Urothelium cell line (cell line): Measurements from ENCODE around the gene GID8.

Source experiments
- DNase-seq: peaks from one replicate; pipeline ENCODE4 v3.0.0; 2011; ENCODE audit warnings: low spot score, mixed read lengths
- FAIRE-seq: peaks from 2 replicates; lab custom pipeline; 2011; peaks lifted over from hg19 to GRCh38; lab: Jason Lieb, UNC

GID8 gene

DNA sequence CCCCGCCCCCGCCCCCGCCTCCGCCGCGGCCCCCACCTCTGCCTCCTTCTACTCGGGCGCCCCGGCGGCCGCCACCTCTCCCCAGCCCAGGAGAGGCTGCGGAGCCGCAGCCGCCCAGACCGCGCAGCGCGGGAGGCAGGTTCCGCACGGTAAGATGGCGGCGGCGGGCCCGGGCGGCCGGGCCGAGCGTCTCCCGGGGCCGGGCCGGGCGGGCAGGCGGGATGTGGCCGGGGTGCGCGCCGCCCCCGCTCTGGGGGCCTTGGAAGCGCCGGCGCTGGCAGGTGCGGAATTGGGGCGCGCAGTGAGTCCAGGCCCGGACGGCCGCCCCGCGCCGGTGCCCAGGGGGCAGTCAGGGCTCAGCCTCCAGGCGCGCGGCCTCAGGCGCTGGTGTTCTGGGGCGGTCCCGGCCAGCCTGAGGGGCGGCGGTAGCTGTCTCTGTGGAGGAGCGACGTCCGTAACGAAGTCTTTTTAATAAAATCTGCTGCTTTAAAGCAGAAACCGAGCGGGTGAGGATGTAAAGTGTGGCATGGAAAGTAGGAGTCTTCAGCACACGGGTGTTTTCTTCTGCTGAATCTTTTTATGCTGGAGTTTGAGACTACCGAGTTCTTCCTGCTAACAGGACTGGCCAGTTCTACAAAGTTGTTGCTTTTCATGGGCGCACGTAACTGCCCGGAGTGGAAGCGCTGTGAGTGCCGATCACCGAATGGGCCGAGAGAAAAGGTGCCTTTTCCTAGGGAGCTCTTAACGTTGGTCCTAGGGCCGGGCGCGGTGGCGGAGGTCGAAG is at the start of gene GID8:
Gene GID8 (plus strand): TSS at position 43 of the 784 bp plus-strand sequence. CDS start 3,356 bp downstream, outside the sequence.
- peak; percentile 76 for DNase-seq
- FAIRE-seq, result no peak

DNA sequence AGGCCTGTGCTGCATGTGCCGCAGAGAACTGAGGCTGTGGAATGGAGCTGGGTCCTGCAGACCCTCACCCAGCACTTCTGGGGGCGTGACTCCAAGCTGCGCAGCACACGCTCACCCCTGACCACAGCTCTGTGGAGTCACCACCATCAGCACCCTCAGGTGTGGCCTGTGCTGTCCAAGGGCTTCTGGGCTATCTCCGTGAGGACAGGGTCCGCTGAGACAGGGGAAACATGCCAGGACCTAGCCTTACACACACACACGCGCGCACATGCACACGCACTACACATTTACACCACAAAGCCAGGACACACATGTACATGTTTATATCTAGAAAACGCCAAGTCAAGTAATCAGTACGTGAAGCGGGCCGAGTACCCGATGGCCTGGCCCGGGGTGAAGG is 49.5 kb upstream of the GID8 start:
- FAIRE-seq (no peak), DNase-seq (no peak)

GRCh38 chr20:62888910-62889309 is 49.0 kb upstream of the GID8 start:
- DNase-seq (no peak), FAIRE-seq (peak; percentile 72)

GRCh38 chr20:62889411-62889810 is 48.5 kb upstream of the GID8 start:
- no peak for FAIRE-seq
- DNase-seq, result no peak

- FAIRE-seq (no peak), DNase-seq (no peak)
Measured at GRCh38 chr20:62889871-62890270, 48.1 kb upstream of the GID8 start.

GRCh38 chr20:62890444-62890843 is 47.5 kb upstream of the GID8 start:
- no peak for DNase-seq
- no peak for FAIRE-seq

GRCh38 chr20:62891111-62891510 is 46.8 kb upstream of the GID8 start:
- FAIRE-seq, result no peak
- DNase-seq, result no peak

DNA sequence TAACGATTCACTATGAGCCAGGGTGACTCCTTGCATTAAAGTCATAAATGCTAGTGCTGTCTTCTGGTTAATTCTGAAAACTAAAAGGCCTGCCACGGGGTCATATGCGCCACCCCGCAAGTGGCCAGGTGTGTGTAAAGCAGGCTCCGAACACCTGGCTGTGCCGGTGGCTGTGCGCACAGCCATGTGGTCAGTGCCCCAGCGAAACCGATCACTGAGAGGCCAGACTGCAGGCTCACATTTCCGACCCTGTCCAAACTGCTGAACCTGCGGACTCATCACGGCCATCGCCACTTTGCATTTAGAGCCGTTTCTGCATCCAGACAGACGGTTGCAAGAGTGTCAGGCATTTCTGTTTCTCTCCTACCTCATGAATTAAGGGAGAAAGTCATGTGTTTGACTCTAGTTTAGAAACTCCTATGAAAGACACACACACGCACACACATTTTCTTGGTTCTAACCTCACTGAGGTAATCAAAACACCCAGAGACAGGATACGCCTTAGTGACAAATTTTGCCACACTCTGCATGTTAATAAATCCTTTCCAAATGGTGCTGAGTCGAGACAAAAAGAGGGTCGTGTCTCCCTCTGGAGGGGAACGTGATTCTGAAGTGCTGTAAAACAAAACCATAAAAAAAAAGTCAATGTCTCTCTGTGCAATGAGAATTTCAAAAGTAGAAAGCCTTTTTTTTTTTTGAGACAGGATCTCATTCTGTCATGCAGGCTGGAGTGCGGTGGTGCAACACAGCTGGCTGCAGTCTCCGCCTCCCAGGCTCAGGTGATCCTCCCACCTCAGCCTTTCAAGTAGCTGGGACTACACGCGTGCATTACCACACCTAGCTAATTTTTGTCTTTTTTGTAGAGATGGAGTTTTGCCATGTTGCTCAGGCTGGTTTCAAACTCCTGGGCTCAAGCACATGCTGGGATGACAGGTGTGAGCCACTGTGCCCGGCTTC is 45.3 kb upstream of the GID8 start:
- no peak for FAIRE-seq
- no peak for DNase-seq

- FAIRE-seq (no peak), DNase-seq (no peak)
Measured at GRCh38 chr20:62893700-62894099, 44.2 kb upstream of the GID8 start.

DNA sequence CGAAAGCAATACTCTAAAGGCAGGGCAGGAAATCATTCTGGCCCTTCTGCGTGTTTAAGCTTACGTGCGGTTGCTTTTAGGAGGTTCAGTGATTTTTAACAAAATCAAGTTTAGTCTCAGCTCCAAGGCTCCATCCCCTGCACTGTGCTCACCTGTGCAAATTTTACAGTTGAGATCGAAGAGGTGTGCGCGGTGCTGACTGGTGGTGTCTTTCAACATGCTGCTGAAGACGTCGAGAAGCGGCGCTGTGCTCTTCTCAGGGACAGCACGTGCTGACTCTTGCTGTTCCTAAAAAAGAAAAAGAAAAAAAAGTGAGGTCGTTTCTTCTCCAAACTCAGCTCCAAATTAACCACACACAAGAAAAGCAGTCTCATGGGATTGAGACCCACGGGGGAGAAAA is 43.7 kb upstream of the GID8 start:
- DNase-seq (no peak), FAIRE-seq (no peak)

- DNase-seq, result no peak
- no peak for FAIRE-seq
Measured at GRCh38 chr20:62895539-62895938, 42.4 kb upstream of the GID8 start.

- no peak for DNase-seq
- FAIRE-seq, result no peak
Measured at GRCh38 chr20:62896526-62896925, 41.4 kb upstream of the GID8 start.

DNA sequence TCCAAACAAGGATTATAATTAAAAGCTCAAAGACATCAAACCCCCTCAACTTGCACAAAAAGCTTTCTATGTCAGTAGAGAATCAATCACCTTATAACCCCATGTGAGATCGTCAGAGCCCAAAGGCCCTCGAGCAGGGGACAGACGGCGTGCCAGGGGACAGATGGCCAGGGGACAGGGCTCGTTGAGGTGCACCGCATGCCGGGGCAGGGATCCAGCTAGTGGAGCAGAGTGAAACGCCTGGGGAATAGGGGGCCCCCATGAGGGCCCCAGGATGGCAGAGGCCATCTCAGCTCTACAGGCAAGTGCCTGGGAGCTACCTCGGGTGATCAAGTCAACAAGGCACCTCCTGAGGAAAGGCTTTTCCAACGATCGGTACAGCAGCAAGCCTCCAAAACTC is 40.3 kb upstream of the GID8 start:
- DNase-seq (no peak), FAIRE-seq (no peak)

DNA sequence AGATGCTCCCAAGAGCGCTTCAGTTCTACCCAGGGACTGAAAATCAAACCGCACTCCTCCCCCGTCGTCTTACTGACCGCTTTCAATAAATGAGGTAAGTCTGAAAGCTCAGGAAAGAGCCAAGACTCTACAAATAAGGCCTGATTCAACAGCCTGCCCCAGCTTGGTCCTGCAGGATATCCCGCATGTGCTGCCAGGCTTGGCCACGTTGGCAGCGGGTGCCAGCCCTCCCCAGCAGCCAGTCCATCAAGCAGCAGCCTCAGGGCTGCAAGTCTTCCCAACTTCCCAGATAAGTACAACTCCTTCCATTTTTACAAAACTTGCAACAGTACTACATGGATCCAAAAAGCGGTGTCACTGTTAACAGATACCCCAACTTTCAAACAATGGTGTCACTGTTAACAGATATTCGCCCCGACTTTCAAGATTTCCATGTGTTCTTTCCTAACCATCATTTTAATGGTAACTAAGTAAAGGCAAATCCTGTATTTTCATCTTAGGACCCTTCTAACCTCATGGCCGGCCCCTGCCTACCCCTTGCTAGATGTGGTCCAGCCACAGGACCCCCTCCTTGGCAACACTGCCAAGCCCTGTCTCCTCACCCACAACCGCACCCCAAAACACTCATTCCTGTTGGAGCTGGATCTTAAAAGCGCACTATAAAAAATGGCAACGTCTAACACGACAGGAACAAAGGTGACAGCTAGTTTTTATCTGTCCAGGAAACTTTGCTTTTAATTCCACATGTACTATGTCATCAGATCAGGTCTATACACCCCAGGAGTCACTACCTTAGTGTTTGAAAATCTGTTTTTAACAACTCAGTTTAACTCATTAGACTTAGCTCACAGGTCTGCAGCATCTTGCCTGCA is 39.6 kb upstream of the GID8 start:
- DNase-seq, result no peak
- FAIRE-seq, result no peak

DNA sequence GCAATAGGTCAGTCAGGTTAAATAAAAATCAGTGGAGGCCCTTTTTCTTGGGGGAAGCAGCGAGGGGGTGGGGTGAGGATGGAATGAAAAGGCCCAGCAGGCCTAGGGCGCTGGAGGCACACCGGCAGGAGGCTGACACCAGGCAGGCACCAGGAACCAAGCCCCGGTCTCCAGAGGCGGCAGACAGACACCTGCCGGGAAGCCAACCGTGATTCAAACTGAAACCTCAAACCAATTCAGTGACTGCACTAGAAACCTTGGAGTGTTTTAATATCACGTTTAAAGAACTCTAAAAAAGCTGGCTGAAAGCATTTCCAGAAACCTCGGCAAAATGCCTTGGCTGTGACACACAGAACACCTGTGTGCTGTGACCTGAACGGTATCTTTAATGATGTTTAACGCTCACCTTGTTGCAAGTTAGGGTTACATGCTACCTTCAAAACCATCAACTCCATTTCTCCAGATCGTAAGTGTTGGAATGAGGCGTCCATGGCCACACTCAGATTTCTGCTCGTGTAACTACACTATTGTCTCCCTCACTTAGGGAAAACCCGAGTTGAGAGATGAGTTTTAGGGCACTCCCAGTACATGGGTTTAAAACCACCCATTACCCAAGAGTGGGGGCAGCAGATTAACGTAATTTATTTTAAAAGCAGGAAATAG is 38.8 kb upstream of the GID8 start:
- FAIRE-seq (no peak), DNase-seq (no peak)

GRCh38 chr20:62899633-62900051 is 38.3 kb upstream of the GID8 start:
- DNase-seq, result no peak
- FAIRE-seq, result no peak

- DNase-seq (peak; percentile 93), FAIRE-seq (no peak)
Measured at GRCh38 chr20:62900052-62900691, 37.8 kb upstream of the GID8 start.

DNA sequence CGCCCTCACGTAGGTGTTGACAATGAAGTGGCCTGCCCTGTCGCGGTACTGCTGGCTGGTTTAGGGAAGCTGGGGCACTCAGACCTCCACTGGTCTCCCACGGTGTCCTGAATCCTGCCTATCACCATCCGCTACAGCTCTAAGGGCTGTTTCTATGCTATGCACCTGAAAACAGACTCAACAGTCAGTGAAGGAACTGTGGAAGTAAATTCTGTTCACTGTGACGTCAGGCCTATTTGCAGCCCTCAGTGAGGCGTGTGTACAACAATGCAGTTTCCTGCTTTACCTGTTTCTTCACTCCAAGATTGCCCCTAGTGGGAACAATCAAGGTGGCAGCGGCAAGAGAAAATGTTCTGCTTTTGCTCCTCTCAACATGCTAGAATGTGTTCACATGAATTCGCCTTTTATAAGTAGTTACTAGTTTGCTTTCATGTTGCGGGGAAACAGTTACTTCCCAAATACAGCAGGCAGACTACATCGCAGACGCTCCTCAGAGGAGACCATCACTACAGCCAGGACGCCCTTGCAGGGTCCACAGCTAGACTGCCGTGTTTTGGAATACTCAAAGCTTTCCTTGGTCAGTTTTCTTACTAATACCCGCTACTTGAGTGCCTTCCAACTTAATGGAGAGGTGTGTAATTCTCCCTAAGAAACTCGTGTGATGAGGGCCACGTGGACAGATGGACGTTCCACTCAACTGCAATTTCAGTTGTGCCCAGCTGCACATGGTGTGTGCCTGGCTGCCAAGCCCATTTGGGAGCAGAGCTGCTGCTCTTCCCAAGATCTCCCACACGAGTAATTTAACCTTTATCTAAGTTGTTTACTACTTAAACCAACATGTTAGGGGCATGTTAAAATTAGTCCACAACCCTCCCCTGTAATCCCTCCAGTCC is 37.0 kb upstream of the GID8 start:
- DNase-seq, result peak; percentile 50
- no peak for FAIRE-seq

DNA sequence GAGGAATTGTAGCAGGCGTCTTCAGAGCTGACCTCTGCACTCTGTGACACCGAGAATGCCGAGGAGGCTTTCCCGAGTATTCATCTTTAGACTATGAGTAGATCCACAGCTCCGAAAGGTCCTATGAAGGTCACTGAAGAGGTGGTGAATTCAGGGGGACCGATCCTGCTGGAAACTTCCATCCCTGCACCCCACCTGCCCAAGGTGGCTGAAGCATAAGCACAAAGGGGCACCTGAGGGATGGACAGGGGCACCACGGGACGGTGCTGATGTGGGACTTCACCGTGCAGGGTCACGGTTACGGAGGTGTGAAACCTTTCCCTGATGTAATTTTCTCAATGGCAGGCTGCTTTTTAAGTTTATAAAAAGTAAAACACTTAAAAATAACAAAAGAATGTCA is 36.1 kb upstream of the GID8 start:
- FAIRE-seq (no peak), DNase-seq (no peak)
